B cell (primary cell): ENCODE measurements around the gene WDFY2. TPM values are rescaled to one million over a fixed set of nuclear protein-coding genes. Genes with fewer than 3 reads are reported as not detected.

ENCODE experiments used
- ATAC-seq: fragments of 200-7000 bp; cut with Tn5 transposase; one replicate; pipeline ENCODE4 v1.10.0; 2021; ENCODE audit warnings: low read depth, mild to moderate bottlenecking, moderate number of reproducible peaks, moderate library complexity
- CTCF ChIA-PET: fragments of 350-600 bp; sonication (Branson Sonifier 250); formaldehyde crosslinking; loops from one replicate; lab custom pipeline; 2021; ENCODE audit warnings: antibody characterized with exemption, inconsistent platforms; lab: Charles Lee
- POLR2A ChIA-PET: fragments of 350-600 bp; sonication (Branson Sonifier 250); formaldehyde crosslinking; loops from one replicate; lab custom pipeline; 2021; ENCODE audit warnings: antibody characterized with exemption; lab: Charles Lee
- DNase-seq: peaks from one replicate; pipeline ENCODE4 v3.0.0; 2013
- H2AFZ ChIP-seq: 2 replicates; pipeline ENCODE4 v1.6.1; 2012; ENCODE audit warnings: mild to moderate bottlenecking, low read depth, low read length; ENCODE audit not compliant: insufficient read depth, poor library complexity, severe bottlenecking
- H3K27ac ChIP-seq, 2 donors: 1 replicate in 1 of 2; 2 replicates in 1 of 2; pipeline ENCODE4 v1.5.1; 2012 to 2013; ENCODE audit warnings: low read length in 2 of 2, mild to moderate bottlenecking in 2 of 2, moderate library complexity in 1 of 2
- H3K27me3 ChIP-seq, 4 experiments: fragments of 200-600 bp in 1 of 4; sonication (generic) in 1 of 4; replicated peaks in 1 of 4; 1 replicate in 2 of 4; 2 replicates in 2 of 4; pipeline versions ENCODE4 v1.6.1 to v1.7.0; 2013 to 2016; ENCODE audit warnings: low read length in 3 of 4, mild to moderate bottlenecking in 2 of 4, mixed read lengths in 1 of 4, moderate library complexity in 1 of 4; ENCODE audit not compliant: insufficient read depth in 4 of 4, control insufficient read depth in 3 of 4; ENCODE audit errors: control extremely low read depth in 1 of 4
- H3K36me3 ChIP-seq, 2 experiments: replicated peaks in 1 of 2; 1 replicate in 1 of 2; 2 replicates in 1 of 2; pipeline versions ENCODE4 v1.6.1 to v1.7.1; 2013; ENCODE audit warnings: low read length in 1 of 2; ENCODE audit not compliant: insufficient read depth in 2 of 2, control insufficient read depth in 1 of 2; ENCODE audit errors: control extremely low read depth in 1 of 2, extremely low read depth in 1 of 2
- H3K4me1 ChIP-seq, 2 donors: fragments of 200-600 bp in 1 of 2; sonication (generic) in 1 of 2; 1 replicate in 1 of 2; 2 replicates in 1 of 2; pipeline versions ENCODE4 v1.5.1 to v1.6.1; 2013 to 2017; ENCODE audit warnings: low read length in 2 of 2; ENCODE audit not compliant: control insufficient read depth in 2 of 2, insufficient read depth in 2 of 2
- H3K4me2 ChIP-seq: replicated peaks from 2 replicates; pipeline ENCODE3; 2012; ENCODE audit warnings: mild to moderate bottlenecking, low read depth, low read length; ENCODE audit not compliant: poor library complexity, severe bottlenecking
- H3K4me3 ChIP-seq, 5 experiments: fragments of 200-600 bp in 1 of 5; sonication (generic) in 1 of 5; 1 replicate in 3 of 5; 2 replicates in 2 of 5; pipeline versions ENCODE4 v1.5.1 to v1.7.0; 2011 to 2016; ENCODE audit warnings: low read length in 4 of 5, mild to moderate bottlenecking in 4 of 5, low read depth in 2 of 5, control low read depth in 1 of 5, moderate library complexity in 1 of 5; ENCODE audit not compliant: insufficient read depth in 1 of 5; ENCODE audit errors: control extremely low read depth in 1 of 5, extremely low read depth in 1 of 5
- H3K79me2 ChIP-seq: fragments of 200-600 bp; sonication (generic); one replicate; pipeline ENCODE4 v1.6.0; 2016; ENCODE audit warnings: low read length; ENCODE audit not compliant: control insufficient read depth, insufficient read depth
- H3K9ac ChIP-seq: fragments of 200-600 bp; sonication (generic); 2 replicates; pipeline ENCODE4 v1.6.1; 2017; ENCODE audit warnings: mild to moderate bottlenecking, low read length, moderate library complexity
- H3K9me3 ChIP-seq, 3 donors: one replicate each; pipeline versions ENCODE4 v1.6.1 to v1.7.1; 2013; ENCODE audit warnings: low read length in 2 of 3; ENCODE audit not compliant: control insufficient read depth in 2 of 3, insufficient read depth in 1 of 3; ENCODE audit errors: control extremely low read depth in 1 of 3
- H4K20me1 ChIP-seq: 2 replicates; pipeline ENCODE4 v1.6.0; 2012; ENCODE audit warnings: mild to moderate bottlenecking, low read length; ENCODE audit not compliant: insufficient read depth, control insufficient read depth, poor library complexity, severe bottlenecking
- H3K27ac Mint-ChIP-seq: one replicate; pipeline ENCODE4 v1.8.0; 2021; ENCODE audit warnings: mixed read lengths
- H3K27me3 Mint-ChIP-seq: one replicate; pipeline ENCODE4 v1.8.0; 2021; ENCODE audit warnings: mixed read lengths
- H3K4me1 Mint-ChIP-seq: one replicate; pipeline ENCODE4 v1.8.0; 2021; ENCODE audit warnings: mixed read lengths
- H3K4me3 Mint-ChIP-seq: one replicate; pipeline ENCODE4 v1.8.0; 2021; ENCODE audit warnings: mixed read lengths
- H3K9me3 Mint-ChIP-seq: one replicate; pipeline ENCODE4 v1.8.0; 2022; ENCODE audit warnings: mixed read lengths; ENCODE audit not compliant: insufficient read depth
- EZH2 ChIP-seq: IDR thresholded peaks from 2 replicates; pipeline ENCODE4 v1.6.1; 2012; ENCODE audit warnings: borderline replicate concordance, low read depth, mild to moderate bottlenecking, moderate library complexity, low read length; ENCODE audit not compliant: insufficient read depth, poor library complexity, severe bottlenecking
- WGBS: methylation state at CpG from one replicate; pipeline ENCODE4 v1.1.5; 2013; ENCODE audit warnings: missing lambda C conversion rate; ENCODE audit not compliant: insufficient coverage; 5-methylcytosine and 5-hydroxymethylcytosine counted together
- intact Hi-C: fragments of 100-400 bp; cut with micrococcal nuclease; formaldehyde crosslinking; loops from one replicate; pipeline ENCODE4 v1.10.0; 2022
- polyA plus RNA-seq: library from polyadenylated mRNA; depleted of rRNA; stranded (reverse); fragments of >200 nt; gene quantifications from 2 replicates; pipeline ENCODE4 v1.2.3, GENCODE V29; 2012
- total RNA-seq, 2 donors: library from RNA; stranded (reverse); fragments of 120-200 nt in 1 of 2; gene quantifications; 1 replicate in 1 of 2; 2 replicates in 1 of 2; pipeline versions ENCODE4 v1.2.3 to v1.2.4, GENCODE V29; 2013 to 2022
- TF ChIP-seq, protein P1 (sequence below): fragments of 200-600 bp; IDR thresholded peaks from one replicate; pipeline ENCODE4 v1.8.0; 2022; ENCODE audit warnings: antibody characterized with exemption, mild to moderate bottlenecking

Gene WDFY2
- total and polyA plus RNA-seq, 2 donors (not counting 1 experiment from before 2014, with no cell fraction given): 12.4 to 47.7 TPM

- Mint-ChIP-seq H3K4me1 (peaks cover 9% of the 10 kb centered on the region), H3K27me3 (no peaks in the 10 kb centered on the region), H3K4me3 (no peak overlapping the region), H3K27ac (no peak overlapping the region), H3K9me3 (peaks cover 2% of the 10 kb centered on the region)
- H3K4me2 ChIP-seq: no peak overlapping the region
- ChIA-PET CTCF (interaction anchor here (0.8 kb wide), 1 partner anchor 34 kb away, joined by 5 read pairs; no protein-coding TSS in a partner anchor), POLR2A (no interaction called here)
- no peak overlapping the region for H3K4me3 ChIP-seq
- H3K36me3 ChIP-seq: peaks cover 0 to 1% of the 10 kb centered on the region in 2 experiments
- no peaks in the 10 kb centered on the region for H3K4me1 ChIP-seq
- H3K79me2 ChIP-seq: peaks cover 4% of the 10 kb centered on the region
- H3K9me3 ChIP-seq: no peaks in the 10 kb centered on the region
- H4K20me1 ChIP-seq: no peaks in the 10 kb centered on the region
- no peak overlapping the region for H3K27ac ChIP-seq
- H3K9ac ChIP-seq: no peak overlapping the region
- ATAC-seq: no peak
- no peak overlapping the region for H2AFZ ChIP-seq
- H3K27me3 ChIP-seq: no peaks in the 10 kb centered on the region
- TF ChIP-seq EZH2: no peak
- TF ChIP-seq, protein P1, sequence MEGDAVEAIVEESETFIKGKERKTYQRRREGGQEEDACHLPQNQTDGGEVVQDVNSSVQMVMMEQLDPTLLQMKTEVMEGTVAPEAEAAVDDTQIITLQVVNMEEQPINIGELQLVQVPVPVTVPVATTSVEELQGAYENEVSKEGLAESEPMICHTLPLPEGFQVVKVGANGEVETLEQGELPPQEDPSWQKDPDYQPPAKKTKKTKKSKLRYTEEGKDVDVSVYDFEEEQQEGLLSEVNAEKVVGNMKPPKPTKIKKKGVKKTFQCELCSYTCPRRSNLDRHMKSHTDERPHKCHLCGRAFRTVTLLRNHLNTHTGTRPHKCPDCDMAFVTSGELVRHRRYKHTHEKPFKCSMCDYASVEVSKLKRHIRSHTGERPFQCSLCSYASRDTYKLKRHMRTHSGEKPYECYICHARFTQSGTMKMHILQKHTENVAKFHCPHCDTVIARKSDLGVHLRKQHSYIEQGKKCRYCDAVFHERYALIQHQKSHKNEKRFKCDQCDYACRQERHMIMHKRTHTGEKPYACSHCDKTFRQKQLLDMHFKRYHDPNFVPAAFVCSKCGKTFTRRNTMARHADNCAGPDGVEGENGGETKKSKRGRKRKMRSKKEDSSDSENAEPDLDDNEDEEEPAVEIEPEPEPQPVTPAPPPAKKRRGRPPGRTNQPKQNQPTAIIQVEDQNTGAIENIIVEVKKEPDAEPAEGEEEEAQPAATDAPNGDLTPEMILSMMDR: no peak
- no CpG with 5 or more reads among the region's 3 CpGs for WGBS
- intact Hi-C loops: loop anchor here (5.0 kb wide), 1 partner anchor 66 kb away; no protein-coding TSS in a partner anchor
- DNase-seq: no peak
Measured at GRCh38 chr13:51698352-51698751, 114.1 kb downstream of the WDFY2 start.

GRCh38 chr13:51704399-51705313 lies 120.4 kb downstream of the WDFY2 start:
- peak overlapping the region in 1 of 2 donors; percentile 61 for H3K27ac ChIP-seq

More at GRCh38 chr13:51704399-51705313, 120.4 kb downstream of the WDFY2 start:
- H3K27me3 ChIP-seq: no peaks in the 10 kb centered on the region
- POLR2A ChIA-PET: no interaction called here
- H3K27me3 Mint-ChIP-seq: no peaks in the 10 kb centered on the region
- H3K4me3 Mint-ChIP-seq: no peak overlapping the region
- peak overlapping the region; percentile 31 for H3K4me2 ChIP-seq
- DNase-seq: peak; percentile 11
- no peak overlapping the region for H2AFZ ChIP-seq
- H3K36me3 ChIP-seq: peaks cover 0 to 1% of the 10 kb centered on the region in 2 experiments
- H3K4me1 ChIP-seq: peaks cover 11 to 18% of the 10 kb centered on the region in 2 donors
- CTCF ChIA-PET: no interaction called here
- intact Hi-C loops: no loop called here
- 90% methylated on average over 3 of the region's 3 CpGs for WGBS
- no peak overlapping the region for H3K4me3 ChIP-seq
- no peak for ATAC-seq
- TF ChIP-seq, protein P1: no peak
- no peak for TF ChIP-seq EZH2
- H4K20me1 ChIP-seq: no peaks in the 10 kb centered on the region
- peaks cover 34% of the 10 kb centered on the region for H3K4me1 Mint-ChIP-seq
- no peaks in the 10 kb centered on the region for H3K9me3 Mint-ChIP-seq
- H3K27ac Mint-ChIP-seq: no peak overlapping the region
- H3K9ac ChIP-seq: no peak overlapping the region
- peaks cover 0 to 3% (median 0%) of the 10 kb centered on the region in 3 donors for H3K9me3 ChIP-seq
- no peaks in the 10 kb centered on the region for H3K79me2 ChIP-seq
